Cardiac septum (tissue), 1 donor: ENCODE measurements around the gene AOPEP. TPM values are rescaled to one million over a fixed set of nuclear protein-coding genes. Genes with fewer than 3 reads are reported as not detected.

ENCODE experiments used
- DNase-seq: peaks from one replicate; pipeline ENCODE4 v3.0.0-alpha.2; 2020; ENCODE audit warnings: low spot score
- intact Hi-C: fragments of 100-400 bp; cut with DNase I; formaldehyde crosslinking; loops from one replicate; pipeline ENCODE4 v1.14.0; 2022
- microRNA-seq: library from miRNA; unstranded; fragments of <30 nt; microRNA quantifications from one replicate; pipeline ENCODE4 v1.2.0, GENCODE V29; 2020
- total RNA-seq: library from RNA; stranded (reverse); fragmentation: NEBNext Ultra II Directional; extraction: Animal tissue kit (Norgen Biotek cat#: 25700); gene quantifications from one replicate; pipeline ENCODE4 v1.2.1, GENCODE V29; 2021
- donor health status: DM: no; HTN: no; CAD: no.

AOPEP gene
- total RNA-seq, 1 donor from 2014 or later = 260 TPM

DNA sequence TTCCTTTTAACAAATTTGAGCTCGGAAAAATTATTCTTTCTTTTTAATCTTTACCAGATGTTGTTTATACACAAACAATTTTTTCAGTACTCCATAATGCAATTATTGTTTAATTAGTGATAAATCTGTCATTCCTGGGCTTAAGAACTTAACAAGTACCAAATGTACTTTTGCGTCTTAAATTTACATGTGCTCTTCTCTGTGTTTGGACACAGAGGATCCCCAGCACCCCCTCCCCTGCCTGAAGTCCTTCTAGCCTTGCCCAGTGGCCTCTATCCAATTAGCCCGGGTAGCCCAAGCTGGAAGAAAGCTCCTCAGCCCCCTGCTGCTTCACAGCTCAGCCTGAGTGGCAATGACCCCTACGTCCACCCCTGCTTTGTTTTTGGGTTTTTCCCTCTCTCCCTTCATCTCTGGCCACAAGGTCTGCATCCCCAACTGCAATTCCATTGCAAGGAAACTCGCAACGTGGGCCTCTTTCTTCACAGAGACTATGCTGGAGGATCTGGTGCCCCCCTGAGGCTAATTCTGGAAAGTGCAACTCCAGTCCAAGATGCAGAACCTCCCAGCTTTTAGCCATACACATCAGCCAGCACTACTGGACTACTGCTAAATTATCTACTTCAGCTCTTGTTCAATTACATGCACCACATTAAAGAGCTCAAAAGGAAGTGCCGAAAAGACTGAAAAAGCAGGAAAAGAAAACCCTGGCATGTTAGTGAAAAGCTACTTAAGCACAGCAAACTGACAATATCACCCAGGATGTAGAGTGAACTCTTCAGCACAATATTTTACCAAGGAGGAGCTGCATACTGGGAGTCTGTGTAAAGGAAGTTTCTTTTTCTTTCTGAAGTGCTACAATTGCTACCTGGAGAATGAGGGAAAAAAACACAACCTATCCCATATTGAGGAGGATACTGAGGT is 404.8 kb downstream of the AOPEP start:
- intact Hi-C loops = loop anchor here (2.0 kb wide), 1 partner anchor 450 kb away; no protein-coding TSS in a partner anchor
- DNase-seq = no peak

DNA sequence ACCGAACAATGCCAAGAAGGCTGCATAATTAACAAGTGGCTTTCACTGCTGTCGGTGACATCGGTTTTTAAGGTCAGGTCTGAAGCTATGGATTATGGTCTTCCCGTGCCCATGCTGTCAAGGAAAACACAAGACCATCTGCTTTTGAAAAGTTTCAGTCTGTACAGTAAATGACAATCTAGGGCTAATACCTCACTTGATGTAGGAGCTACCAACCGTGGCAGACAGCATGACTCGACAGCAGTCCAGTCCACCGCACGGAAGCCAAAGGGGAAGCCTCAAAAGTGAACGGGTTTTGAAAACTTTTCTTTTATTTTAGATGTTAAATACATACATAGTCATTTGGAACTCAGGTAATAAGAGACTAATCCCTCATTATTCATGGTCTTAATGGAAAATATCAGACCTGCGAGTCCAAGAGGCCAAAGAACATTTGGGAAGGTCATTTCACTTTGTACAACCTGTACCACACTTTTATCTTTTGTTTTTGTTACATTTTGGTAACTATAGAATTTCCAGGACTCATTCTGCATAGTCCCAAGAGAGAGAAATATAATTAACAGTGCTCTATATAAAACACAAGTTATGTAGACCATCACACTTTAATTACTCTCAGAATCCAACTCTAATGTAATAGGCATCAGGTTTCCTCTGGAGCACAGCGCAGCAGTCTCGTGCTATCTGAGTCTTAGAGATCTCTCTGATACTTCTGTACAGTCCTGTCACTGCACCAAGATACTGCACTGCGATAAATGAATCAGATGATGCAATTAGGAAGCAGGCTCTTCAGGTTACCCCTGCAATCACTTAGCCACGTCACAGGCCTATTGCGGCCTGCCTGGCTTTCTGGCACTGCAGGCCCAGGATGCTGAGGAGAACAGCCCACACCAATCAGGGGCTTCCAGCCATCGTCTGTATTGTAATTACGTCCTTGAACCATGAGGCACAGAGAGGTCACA is 406.1 kb downstream of the AOPEP start:
- DNase-seq = no peak
- intact Hi-C loops = no loop called here

DNA sequence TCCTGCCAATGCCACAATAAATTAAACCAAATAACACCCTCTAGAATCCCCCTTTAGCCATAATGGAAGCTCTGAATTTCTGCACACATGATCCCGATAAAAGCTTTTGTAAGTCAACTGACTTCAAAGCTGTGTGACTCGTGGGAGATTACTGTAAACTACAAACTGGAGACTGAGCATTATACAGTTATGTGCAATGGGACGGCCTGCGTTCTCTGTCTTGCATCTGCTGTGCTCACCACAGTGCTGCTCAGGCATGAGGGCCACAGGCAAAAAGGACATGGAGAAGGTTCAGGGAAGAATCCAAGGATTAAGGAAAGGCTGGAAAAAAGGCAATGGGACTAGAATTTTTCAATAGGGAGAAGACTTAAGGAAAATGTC is 406.8 kb downstream of the AOPEP start:
- no peak for DNase-seq
- intact Hi-C loops = no loop called here

GRCh38 chr9:95134457-95134881 is 408.0 kb downstream of the AOPEP start:
- DNase-seq = no peak
- intact Hi-C loops = no loop called here

GRCh38 chr9:95135756-95136155 is 409.3 kb downstream of the AOPEP start:
- DNase-seq = no peak
- intact Hi-C loops = no loop called here

Small RNA genes lying within 50 kb of the gene (microRNA-seq; reads per million reads assigned to microRNA genes)
- gene MIR2278 (not detected), gene MIR23B (140,337 reads per million, percentile 100 among the genes with 10 or more reads in this experiment), gene MIR24-1 (not detected), gene MIR27B (46,785 reads per million, percentile 98 among the genes with 10 or more reads in this experiment), gene MIR3074 (not detected), gene MIR6081 (not detected)

Other genes with a start within 250 kb of the AOPEP start
- 0.08 TPM for gene PCAT7, start 171.6 kb upstream of the AOPEP start, total RNA-seq
- gene FBP2, start 132.9 kb upstream of the AOPEP start, total RNA-seq = not detected
- gene FBP1, start 87.2 kb upstream of the AOPEP start, total RNA-seq = 0.92 TPM